AML-193 (cell line): ENCODE results near the gene ZBTB37.
A peak's percentile ranks its signal among the peaks of the same experiment; 100 is the strongest.
"Not testable (repeated sequence)": the region's sequence is repeated elsewhere in the genome, so short reads cannot be mapped to it uniquely, and the experiment has no call there.

Experiments used
- DNase-seq, 2 experiments: peaks; one replicate each; lab custom pipeline; 2025; lab: John Stamatoyannopoulos, UW

The ZBTB37 gene

DNA sequence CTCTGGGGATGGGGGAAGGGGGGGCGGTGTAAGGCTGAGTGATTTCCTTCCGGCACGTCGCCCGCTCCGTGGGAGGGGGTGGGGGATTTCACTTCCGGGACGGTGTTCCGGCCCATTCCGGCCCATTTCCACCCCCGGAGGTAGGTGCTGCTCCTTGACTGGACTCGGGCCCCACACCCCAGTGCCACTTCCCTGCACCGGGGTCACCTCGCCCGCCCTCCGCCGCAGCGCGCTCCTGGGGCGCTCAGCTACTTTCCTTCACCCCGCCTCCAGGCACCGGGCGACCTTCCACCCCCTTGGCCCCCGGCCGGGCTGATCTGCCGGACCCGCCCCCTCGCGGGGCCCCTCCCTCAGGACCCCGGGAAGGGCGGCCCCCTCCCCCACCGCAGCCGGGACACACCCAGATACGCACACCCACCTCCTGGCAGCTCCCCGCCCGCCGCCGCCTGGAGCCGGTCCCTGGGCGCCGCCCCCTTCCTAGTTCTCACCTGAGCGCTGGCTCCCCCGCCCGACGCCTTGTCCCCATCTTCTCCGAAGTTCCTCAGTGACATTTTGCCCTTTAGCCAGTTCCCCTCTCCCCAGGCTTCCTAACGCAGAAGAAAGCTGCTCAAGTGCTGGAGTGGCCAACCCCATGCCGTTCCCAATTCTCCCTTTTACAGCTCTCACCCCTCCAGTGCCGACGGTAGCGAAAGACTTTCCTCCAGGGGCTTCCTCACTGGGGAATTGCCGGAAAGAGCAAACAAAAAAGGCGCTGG lies at the start of gene ZBTB37:
ZBTB37 (plus strand) TSS at position 115 of the 755 bp plus-strand sequence. CDS start 1,846 bp downstream, outside the sequence.
- peak; percentile 76 to 80 for DNase-seq

GRCh38 chr1:173818459-173818858 lies 49.7 kb upstream of the ZBTB37 start:
- DNase-seq = no peak

GRCh38 chr1:173821680-173822079 lies 46.5 kb upstream of the ZBTB37 start:
- no peak for DNase-seq

DNA sequence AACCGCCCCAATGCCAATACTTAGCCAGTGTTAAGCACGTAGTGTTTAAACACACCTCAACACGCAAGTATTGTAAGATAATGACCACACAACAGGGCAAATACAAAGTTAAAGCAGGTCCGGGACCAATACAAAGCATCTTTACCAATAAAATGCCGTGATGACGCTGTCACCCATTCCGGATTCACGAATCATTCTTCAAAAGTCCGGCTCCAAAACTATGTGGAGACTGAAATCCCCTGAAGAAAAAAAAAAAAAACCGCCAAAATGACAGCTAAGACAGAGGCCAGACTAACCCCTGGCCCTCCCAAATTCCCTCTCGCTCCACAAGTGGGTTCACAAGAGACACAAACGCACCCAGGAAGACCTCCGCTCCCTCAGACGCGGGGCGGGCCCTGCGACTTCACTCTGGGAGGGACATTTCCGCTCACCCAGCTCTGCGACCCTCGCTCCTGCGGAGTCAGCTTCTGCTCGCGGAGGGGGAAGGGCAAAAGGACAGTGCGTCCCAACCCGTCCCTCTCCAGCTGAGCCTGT lies 44.3 kb upstream of the ZBTB37 start:
- DNase-seq = no peak

- peak; percentile 95 to 96 for DNase-seq
These were observed 43.7 kb upstream of the ZBTB37 start, which contains the start of the genes CENPL and DARS2 for GRCh38 chr1:173824315-173825081. Gene CENPL (minus strand): TSS chr1:173824883. CDS start chr1:173811299, 13,584 bp downstream. Gene DARS2 (plus strand): TSS chr1:173824673. CDS start chr1:173825230, 557 bp downstream.

- DNase-seq = no peak
These were observed 40.6 kb upstream of the ZBTB37 start for GRCh38 chr1:173827611-173828010.

DNA sequence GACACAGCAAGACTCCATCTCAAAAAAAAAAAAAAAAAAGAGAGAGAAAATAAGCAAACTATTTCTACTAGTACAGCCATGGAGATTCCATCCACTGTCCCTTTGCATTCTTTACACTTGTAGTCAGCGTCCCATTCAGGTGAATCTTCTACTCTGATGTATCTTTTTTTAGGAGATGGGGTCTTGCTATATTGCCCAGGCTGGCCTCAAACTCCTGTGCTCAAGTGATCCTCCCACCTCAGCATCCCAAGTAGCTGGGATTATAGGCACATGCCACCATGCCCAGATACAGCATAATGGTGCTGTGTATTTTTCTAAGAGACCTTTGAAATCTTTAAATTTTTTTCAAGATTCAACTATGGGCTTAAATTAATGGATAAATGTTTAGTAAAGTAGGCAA lies 35.4 kb upstream of the ZBTB37 start:
- DNase-seq = no peak

DNA sequence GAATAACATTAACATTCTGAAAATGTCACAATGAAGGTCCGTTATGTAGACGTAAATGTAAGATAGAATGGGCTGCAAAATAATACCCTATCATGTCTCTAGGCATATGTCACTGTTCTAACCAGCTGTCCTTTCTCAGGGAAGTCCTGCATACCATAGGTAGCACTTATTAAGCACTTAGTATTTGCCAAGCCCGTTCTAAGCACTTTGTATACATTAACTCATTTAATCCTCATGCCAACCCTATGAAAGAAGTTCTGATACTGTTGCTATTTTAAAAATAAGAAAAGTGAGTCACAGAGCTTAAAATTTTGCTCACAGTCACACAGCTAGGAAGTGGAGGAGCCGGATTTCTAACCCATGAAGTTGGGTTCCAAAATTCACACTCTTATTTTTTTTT lies 16.1 kb upstream of the ZBTB37 start:
- no peak for DNase-seq

GRCh38 chr1:173853074-173853473 lies 15.1 kb upstream of the ZBTB37 start:
- DNase-seq = no peak

- no peak for DNase-seq
These were observed 12.2 kb upstream of the ZBTB37 start for GRCh38 chr1:173856014-173856413.

- no peak for DNase-seq
These were observed 11.3 kb upstream of the ZBTB37 start for GRCh38 chr1:173856903-173857302.

DNA sequence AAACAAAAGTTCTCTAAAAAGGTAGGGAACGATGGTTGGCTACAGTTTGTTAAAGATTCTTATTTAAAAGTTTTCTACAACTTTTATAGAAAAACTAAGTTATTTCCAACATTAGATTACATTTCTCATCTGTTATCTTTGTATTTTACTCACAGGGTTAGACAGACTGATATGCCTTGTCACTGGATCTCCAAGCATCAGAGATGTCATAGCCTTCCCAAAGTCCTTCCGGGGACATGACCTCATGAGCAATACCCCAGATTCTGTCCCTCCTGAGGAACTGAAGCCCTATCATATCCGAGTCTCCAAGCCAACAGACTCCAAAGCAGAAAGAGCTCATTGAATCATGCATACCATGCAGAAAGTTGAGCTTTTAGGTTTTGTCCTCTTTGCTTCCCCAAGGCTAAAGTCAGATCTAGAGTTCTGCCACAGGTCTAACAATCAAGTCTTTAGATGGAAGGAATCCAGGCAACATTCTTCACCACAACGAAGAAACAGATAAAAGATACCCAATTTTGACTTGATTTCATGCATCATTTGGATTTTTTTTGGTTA lies 10.7 kb upstream of the ZBTB37 start:
- no peak for DNase-seq

GRCh38 chr1:173859547-173859946 lies 8.6 kb upstream of the ZBTB37 start:
- not testable (repeated sequence) for DNase-seq

DNA sequence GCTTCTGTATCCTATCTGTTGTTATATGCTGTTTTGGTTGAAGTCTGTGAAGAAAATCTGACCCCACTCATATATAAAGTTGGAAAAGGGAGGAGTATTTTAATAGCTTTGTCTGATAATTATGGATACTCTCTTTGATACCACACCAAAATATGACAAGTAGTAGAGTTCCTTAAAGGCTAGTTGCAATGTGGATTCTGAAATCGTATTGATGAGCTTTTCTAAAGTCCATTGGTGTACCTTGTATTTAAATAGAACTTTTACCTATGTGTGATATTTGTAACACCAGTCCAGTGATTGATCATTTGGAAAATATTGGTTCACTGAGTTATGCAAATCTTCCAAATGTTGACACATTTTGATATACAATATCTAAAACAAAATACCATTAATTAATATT lies 8.1 kb upstream of the ZBTB37 start:
- no peak for DNase-seq

DNA sequence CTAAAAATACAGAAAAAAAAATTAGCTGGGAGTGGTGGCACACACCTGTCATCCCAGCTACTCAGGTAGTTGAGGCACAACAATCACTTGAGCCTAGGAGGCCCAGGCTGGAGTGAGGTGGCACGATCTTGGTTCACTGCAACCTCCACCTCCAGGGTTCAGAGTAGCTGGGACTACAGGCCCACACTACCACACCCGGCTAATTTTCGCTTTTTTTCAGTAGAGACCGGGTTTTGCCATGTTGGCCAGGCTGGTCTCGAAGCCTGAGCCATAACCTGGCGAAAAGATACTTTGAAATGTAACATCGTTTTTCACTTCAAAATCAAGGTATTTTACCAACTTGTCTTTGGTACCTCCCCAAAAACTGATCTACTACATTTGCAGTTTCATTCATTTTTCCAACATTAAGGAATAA lies 6.4 kb upstream of the ZBTB37 start:
- DNase-seq = no peak

- DNase-seq = not testable (repeated sequence)
These were observed 5.9 kb upstream of the ZBTB37 start for GRCh38 chr1:173862146-173862768.

GRCh38 chr1:173862769-173863223 lies 5.4 kb upstream of the ZBTB37 start:
- no peak for DNase-seq

DNA sequence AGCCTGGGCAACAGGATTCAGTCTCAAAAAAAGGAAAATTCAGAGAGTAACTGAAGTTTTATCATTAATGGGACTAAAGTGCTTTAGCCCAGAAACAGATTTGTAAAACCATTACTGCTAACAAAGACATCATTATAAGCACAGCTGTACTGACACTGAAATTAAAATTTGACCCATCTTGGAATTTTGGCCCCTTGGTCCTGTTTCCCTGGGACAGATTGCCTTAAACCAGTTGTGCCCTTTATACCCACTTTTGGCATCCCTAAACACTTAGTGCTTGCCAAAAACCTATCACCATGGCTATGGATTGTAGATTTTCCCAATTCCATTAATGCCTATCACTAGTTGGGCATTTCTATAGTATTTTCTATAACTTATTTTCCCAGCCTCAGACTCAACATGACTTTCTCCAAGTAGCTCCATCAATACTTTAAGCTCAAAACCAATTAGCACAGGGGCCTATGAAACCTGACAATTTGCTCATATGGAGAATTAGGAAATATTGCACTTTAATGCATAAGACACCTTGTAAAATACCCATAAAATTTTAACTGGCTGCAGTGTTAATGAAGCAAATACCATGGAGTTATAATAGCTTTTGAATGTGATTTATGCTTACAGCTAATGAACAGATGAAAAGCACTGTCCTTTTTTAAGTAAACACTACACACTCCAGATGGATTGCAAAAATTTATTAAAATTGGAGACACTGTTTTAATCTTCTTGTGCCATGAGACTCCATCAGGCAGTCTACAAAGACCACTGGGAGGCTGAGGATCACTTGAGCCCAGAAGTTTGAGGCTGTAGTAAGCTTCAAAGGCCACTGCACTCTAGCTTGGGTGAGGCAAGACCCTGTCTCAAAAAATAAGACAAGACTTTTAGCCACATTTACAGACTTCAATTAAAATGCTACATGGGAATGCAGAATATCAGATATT lies 4.7 kb upstream of the ZBTB37 start:
- no peak for DNase-seq

GRCh38 chr1:173864179-173864867 lies 3.9 kb upstream of the ZBTB37 start:
- DNase-seq = no peak
